ENCODE data around the gene TSPAN3.
A peak's percentile ranks its signal among the peaks of the same experiment; 100 is the strongest.

The TSPAN3 gene

DNA sequence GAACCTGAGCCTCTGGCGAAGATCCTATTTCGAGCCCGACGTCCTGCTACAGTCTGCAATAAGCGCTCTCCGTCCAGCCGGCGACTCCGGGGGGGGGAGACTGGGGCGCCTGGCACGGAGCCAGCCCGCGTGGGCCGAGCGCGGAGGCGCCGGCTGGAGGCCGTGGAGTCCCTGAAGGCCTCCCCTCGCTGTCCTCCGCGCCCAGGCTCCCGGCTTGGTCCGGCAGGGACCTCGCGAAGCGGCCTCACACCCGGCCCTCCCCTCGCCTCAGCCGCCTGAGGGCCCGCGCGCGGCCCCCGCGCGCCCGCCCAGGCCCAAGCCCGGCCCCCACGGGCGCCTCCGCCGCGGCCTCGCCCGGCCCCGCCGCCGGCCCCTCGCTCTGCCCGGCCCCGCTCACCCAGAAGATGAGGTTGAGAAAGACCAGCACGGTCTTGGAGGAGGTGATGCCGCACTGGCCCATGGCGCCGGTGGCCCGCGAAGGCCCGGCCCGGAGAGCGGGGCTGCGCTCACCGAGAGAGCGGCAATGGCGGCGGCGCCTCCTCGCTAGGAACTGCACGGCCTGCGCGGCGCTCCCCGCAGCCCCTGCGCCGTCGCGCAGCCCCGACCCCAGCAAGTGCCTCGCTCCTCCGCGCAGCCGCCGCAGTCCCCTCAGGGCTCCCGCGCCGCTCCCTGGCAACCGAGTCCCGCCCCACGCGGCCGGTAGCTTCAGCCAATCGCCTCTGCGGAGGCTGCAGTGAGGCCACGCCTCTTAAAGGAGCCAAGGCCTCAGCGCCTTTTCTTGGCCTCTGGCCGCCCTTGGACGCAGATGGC lies at the start of gene TSPAN3:
Gene TSPAN3, minus strand, starts transcription at position 615 of the 810 bp plus-strand sequence. Its CDS starts 155 bp downstream, at position 460.
- peak; percentile 88 for DNase-seq (ENCODE audit: low read depth)

DNA sequence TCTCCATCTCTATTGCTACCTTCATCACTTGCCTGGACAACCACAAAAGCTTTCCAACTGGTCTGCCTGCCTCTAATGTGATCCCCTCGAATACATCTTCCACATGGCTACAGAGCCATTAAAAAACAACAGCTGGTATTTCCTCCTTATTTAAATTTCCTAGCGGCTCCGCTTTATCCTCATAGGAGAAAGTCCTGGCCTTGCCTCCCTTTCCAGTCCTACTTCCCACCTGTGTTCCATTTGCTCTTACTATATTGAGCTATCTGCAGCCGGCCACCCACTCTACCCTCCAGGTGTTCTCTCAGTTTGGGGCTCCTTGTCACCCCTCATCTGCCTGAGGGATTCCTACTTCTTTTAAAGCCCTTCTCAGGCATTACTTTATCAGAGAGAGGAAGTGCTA lies 49.7 kb upstream of the TSPAN3 start:
- no peak for DNase-seq (ENCODE audit: low read depth)

DNA sequence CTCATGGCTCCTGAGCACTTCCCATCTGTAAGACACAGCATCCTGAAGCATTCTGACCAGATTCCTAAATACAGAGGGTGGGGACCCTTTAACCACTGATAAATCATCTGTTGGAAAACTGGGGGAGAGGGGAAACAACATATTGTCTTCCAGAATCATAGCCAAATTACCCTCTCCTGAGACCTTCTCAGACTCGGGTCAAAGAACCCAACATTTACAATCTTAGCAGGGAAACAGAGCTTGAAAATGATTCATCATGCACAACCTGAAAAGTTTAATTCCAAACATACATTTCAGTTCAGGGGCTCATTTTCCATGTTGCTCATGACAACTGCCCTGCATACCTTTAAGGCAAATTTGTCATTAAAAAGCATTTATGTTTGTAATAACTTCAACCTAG lies 48.5 kb upstream of the TSPAN3 start:
- no peak for DNase-seq (ENCODE audit: low read depth)

DNA sequence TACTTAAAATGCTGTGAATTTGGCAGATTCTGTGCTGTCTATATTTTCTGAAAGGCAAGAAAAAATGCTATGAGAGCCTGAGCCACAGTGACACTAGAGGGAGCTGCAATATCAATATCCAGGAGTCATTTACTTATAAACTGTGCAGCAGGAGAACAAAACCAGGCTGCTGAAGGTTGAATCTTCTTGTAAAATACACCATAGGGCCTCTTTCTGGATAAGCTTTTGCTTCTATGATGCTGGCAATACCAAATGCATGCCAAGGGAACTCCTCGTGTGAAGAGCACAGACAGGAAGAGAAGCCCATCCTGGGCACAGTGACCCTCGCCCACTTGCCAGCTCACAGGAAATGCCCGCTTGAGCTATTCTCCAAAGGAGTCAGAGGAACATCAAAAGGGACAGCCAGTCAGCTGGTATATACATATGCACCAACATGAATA lies 48.0 kb upstream of the TSPAN3 start:
- DNase-seq (ENCODE audit: low read depth) = no peak

DNA sequence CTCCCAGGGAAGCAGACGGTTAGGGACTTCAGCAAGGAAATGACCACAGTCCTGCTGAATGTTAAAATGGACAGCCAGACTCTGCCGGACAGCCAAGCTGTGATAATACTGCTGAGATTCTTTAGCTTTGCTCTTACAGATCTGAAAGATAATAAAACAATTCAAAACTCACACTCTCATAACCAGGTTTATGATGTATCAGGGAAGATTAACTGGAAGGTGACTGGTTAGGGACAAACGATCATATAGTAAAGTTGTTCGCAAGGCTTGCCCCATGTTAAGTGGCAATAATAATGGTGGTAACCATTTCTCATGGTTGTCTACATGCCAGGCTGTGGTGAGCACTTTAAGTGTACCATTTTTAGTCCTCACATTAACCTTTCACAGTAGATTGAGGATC lies 44.3 kb upstream of the TSPAN3 start:
- no peak for DNase-seq (ENCODE audit: low read depth)

DNA sequence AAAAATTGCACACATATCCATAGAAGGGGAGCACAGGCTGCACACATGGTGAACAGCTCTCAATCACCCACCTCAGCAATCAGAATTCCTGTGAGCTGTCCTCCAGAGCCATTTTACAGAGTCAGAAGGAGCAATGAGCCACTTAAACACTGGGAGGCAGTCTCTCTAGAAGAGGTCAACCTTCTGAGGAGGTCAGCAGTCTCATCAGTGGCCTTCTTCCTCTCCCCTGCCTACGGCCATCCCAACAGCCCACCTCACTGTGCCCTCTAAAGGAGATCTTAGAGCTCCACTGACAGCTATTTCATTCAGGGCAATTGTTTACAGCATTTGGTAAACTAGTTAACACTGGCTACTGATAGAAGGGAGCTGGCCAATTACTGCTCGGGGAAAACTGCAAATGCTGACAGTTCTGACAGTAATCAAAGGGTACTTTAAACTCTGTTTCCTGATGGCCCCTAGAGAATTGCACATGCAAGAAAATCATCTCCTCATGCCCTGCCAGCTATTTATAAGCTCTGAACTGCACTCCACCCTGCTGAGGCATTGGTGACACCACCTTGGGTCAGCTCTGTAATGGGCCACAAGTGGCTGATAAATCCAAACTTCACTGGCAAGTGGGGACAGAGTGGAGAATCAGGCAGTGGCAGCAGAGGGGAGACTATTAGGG lies 42.1 kb upstream of the TSPAN3 start:
- no peak for DNase-seq (ENCODE audit: low read depth)

DNA sequence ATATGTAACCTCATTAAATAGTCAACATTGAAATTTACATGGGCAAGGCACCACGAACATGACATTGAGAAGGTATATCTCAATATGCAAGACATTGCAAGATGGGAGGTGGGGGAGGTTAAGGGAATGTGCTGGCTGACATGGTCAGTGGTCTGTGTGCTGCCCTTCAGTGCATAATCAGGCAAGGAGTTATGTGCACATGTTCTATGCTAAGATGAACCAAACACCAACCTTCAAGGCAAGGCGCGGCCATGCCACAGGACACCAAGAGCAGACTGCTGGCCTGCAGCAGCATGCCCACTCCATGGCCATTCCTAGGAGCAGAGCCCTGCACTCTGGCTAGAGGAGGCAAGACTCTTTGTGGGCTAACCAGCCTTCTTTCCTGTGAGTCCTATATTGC lies 40.9 kb upstream of the TSPAN3 start:
- no peak for DNase-seq (ENCODE audit: low read depth)

DNA sequence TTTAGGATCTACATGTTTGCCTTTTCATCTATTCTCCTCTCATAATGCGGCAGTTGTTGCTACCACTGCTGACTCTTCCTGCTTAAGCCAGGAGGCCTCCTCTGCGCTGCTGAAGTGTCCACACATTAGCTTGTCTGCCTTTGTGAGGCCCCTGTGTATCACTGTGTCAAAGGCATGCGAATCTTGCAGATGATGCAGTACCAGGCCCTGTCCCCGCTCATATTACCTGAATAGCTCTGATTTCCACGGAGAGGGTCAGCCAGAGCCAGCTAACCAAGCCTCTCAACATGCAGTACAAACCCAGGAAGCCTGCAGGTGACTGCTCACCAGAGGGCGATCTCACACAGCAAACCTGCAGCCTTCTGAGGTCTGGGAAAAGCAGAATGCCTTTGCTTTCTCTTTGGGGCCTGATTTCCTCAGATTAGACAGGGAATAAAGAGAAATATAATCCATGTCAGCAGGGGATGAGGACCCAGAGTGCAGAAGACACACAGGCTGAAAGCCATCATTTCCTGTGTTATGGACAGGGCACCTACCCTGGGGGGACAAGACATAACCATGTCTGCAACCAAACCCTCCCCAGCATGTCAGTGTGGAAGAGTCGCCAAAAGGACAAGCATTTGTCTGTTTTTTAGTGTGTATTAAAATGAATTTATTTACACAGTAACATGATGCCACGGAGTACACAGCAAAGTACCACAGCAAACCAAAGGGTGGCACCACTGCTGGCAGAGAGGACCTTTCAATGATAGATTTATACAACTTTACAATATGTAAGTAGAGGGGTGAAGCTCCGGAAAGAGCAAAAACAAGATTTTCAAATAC lies 36.8 kb upstream of the TSPAN3 start:
- DNase-seq (ENCODE audit: low read depth) = peak; percentile 8

DNA sequence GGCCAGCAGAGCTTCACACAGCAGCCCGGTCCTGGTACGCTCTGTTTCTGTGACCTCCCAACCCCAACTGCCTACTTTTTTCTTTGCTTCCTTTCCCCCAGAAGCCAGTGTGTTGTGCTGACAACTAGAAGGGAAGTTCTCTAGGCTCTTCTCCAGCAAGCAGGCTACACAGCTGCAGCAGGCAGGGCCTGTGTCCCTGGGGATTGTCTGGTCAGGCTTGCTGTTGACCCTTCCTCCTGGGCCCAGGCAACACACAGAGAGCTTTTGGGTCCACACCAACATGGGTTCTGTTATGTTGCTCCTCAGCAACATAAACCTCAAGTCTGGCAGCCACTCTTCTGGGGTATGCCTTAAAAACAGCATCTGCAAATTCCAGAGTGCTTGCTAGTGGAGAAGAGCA lies 36.2 kb upstream of the TSPAN3 start:
- DNase-seq (ENCODE audit: low read depth) = no peak

DNA sequence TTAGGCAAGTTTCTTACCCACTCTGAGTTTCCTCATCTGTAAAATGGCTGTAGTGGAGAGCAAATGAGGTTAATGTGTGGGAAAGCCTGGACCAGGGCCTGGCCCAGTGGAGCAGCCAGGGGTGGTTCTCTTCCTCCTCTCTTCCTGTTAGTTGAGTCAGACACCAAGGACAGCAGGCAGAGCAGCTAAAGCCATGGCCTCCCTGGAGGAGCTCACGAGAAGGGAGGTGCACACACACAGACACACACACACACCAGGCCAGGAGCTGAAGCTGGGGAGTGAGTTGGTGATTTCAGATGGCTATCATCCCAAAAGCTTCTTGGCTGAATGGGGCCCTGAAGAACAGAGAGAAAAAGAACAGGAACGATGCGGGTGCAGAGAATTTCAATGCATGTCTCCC lies 33.2 kb upstream of the TSPAN3 start:
- DNase-seq (ENCODE audit: low read depth) = no peak

DNA sequence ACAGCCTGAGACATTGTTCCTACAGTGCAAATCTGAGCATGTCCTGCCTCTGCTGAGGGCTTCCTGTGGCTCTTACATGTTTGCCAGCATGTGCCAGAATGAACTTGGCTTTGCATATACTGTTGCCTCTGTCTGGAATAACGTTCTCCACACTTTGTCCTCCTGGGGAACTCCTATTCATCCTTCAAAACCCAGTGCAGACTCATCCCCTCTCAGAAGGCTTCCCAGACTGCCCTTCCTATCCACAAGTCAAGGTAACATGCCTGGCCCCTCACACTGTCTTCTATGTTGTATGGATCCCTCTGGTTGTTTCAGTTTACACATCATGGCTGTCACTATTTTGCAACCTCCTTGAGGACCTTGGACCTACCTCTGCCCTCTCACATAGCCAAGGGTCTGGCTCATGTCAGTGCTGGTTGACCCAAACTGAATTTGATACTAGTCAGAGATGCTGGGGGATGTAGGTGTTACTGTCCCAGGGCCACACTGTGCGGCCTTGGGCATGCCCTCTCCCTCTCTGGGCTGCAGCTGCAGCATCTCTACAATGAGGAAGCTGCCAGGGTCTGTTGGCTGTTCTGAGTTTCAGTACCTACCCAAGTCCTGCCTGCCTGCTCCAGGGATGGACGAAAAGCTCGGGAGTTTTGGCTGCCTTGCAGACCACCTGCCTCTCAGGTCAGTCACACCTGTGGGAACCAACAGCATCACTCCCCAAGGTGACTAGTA lies 29.0 kb upstream of the TSPAN3 start:
- no peak for DNase-seq (ENCODE audit: low read depth)

DNA sequence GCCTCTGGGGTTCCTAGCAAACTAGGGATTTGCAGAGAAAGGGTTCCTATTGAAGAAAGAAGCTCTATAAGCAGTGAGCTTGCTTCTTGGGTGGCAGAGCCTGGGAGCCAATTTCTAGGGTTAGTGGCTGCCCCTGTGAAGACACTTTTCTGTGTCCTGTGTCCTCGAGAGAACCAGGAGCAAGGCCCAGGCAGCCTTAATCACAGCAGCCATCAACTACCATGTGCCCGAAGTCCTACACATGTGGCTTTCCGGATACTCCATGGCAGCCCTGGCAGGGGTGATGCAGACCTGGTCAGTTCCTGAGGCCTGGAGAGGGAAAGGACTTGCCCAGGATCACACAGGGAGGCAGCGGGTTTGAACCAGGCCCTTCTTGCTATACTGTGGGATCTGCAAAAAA lies 27.7 kb upstream of the TSPAN3 start:
- DNase-seq (ENCODE audit: low read depth) = no peak

DNA sequence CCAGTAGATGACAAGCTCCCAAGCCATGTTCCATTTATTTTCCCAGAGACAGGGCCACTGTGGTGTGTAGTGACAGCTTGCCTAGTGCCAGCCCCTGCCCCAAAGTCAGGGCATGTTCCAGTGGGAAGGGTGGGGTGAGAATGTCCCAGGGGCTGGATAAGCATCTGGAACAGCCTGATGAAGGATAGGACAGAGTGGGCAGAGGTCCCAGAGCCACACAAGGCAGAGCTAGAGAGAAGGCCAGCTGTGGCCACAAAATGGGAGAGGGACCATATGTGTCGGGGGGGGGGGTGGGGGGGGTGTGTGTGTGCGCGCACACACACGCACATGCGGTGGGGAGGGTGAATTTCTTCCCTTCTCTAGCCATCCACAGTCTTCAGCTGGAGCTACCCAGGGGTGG lies 27.0 kb upstream of the TSPAN3 start:
- no peak for DNase-seq (ENCODE audit: low read depth)

DNA sequence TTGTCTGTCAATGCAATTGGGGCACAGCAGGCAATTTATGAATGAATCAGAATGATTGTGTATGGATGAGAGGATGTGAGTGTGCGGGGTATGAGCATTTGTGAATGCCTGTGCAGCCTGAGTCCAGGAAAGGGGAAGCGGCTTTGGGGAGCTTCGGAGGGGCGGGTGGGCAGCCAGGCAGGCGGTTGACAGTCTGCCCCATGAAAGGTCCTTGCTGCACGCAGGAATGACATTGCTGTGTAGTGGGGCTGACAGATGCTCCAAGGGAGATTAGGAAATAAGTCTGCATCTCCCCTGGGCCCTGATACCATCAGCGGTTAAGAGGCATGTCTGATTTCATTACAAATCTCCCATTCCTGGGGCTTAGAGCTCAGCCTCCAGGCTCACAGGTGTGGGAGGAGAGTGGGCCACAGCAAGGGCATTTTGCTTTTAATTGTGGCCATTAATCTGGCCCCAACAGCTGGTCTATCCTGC lies 26.4 kb upstream of the TSPAN3 start:
- no peak for DNase-seq (ENCODE audit: low read depth)

DNA sequence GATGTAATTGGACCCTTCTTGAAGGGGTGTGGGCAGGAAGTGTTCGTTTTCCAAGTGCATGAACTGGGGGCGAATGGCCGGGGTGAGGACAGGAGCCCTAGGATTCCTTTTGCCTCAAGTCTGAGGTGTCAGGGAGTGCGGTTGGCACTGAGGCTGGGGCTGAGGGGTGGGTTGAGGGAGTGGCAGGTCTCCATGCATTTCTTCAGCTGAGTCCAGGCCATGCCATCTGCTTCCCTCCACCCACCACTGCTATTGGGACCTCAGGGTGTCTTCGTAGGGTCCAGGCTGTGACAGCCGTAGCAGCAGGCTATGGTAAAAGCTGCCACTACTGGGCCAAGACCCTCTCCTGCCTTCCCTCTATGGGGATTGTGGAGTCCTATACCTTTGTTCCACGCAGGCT lies 25.6 kb upstream of the TSPAN3 start:
- no peak for DNase-seq (ENCODE audit: low read depth)

DNA sequence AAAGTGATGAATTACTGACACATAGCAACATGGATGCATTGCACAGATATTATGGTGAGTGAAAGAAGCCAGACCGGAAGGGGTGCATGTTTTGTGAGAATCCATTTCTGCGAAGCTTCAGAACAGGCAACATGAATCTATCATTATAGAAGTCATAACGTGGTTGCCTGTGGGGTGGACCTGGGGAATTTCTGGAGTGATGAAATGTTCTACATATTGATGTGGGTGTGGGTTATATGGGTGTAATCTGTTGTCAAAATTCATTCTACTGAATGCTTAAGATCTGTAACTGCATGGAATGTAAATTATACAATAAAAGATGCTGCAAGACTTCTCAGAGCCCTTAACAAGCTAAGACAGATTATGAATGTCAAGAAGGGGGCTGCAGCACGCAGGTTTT lies 25.2 kb upstream of the TSPAN3 start:
- DNase-seq (ENCODE audit: low read depth) = no peak

DNA sequence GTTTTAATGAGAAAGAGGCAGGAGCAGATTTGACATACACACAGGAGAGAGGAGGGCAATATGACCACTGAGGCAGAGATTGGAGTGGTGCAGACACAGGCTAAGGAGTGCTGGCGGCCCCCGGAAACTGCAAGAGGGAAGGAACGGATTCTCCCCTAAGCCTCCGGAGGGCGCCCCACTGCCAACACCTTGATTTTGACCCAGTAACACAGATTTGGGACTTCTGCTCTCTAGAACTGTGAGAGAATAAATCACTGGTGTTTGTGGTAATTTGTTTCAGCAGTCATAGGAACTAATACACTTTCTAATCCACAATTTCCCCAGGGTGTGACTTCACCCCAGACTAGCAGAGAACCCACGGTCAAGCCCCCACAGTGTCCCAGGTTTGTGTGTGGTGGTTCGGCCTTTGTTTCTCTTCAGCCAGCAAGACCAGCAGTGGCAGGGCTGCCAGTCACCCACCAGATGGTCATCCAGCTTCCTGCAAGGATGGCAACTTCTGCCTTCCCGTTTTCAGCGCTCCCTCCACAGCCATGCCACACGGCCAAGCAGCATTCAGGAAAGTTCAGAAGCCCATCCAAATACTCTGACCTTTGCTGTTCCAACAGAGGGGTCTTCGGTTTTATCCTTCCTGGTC lies 23.6 kb upstream of the TSPAN3 start:
- no peak for DNase-seq (ENCODE audit: low read depth)

DNA sequence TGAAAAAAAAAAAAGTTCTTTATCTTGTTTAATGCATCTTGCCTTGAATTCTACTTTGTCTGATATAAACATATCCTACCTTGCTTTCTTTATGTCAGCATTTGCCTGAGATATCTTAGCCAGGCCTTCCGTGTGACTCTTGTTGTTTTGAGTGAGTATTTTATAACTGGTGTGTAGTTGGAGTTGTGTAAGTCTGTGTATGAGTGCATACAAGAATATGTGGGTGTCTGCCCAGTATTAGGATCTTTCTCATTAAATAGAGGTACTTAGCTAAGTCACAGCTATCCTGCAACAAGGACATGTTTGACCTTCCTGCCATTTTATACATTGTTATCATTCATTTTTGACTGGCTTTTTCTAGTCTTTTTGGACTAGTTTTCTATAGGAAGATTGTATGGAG lies 22.5 kb upstream of the TSPAN3 start:
- no peak for DNase-seq (ENCODE audit: low read depth)

DNA sequence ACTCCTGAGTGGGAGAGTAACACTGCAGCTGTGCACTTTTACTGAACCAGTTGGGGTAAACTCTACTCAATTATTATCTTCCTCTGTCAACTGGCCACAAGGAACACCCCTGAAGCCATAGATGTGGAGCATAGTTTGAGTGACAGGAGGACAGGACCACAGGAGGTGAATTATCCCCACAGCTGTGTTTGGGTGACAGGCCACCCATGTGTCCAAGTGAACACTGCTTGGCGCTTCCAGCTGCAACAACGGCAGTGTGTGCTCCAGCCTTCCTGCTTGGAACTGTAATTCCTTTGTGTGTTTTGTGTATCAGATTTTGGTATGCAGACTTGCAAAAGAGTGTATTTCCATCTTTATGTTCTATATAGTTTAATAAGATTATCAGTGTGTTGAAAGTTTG lies 20.2 kb upstream of the TSPAN3 start:
- DNase-seq (ENCODE audit: low read depth) = no peak

DNA sequence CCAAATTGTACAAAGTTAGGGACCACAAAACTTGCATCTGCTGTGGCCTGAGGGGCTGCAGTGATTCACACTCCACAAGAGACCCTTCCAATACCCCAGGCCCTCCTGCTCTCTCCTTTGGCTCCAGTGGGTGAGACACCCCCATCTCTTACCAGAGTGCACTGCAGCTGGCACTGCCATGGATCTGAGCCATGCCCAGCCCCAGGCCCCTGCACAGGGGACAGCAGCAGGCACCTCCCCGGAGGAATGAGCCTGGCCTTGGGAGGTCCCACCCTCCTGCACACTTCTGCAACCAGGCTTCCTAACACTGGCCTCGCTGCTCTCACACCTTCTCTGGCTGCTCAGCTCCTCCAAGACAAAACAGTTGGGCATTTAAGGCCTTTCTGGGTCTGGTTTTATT lies 16.3 kb upstream of the TSPAN3 start:
- DNase-seq (ENCODE audit: low read depth) = no peak

DNA sequence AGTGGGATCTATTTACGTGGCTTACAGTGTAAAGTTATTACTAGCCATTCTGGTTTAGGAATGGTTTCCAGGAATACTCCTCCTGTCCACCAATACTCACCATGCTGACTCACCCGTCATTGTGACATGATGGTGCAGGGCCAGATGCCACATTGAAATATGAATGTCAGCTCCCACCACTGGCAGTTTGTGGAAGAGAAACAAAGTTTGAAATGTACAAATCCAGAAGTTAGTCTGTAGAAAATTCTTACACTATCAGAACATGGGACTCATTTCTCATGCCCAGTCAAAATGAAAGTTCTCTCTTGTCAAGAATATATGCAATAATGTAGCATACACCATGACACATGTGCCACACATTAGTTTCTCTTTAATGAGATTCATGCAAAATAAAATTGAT lies 14.4 kb upstream of the TSPAN3 start:
- DNase-seq (ENCODE audit: low read depth) = no peak

DNA sequence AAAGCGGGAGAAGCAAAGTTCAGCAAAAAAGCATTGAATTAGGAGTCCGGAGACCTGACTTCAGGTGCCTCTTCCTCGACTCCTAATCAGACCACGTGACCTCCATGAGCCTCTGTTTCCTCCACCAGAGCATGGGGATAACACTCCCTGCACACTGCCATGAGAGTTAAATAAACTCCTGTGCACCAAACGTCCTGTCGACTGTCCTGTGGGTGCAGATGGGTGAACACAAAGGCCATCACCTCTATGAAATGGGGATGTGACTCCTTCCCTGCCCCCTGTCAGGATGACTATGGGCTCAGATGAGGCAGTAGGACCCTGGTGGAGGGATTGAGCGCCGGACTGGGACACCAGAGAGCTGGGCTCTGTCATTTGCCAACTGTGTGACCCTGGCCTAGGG lies 13.5 kb upstream of the TSPAN3 start:
- no peak for DNase-seq (ENCODE audit: low read depth)
